Ishikawa (cell line): ENCODE results near the gene EPHB1.

Experiments used
- CEBPB ChIP-seq: IDR thresholded peaks from 2 replicates; pipeline ENCODE4 v1.6.1; 2012
- CREB1 ChIP-seq: IDR thresholded peaks from 2 replicates; pipeline ENCODE4 v1.6.1; 2012; ENCODE audit warnings: low read depth
- EGR1 ChIP-seq: IDR thresholded peaks from 2 replicates; pipeline ENCODE4 v1.6.1; 2012
- EP300 ChIP-seq: IDR thresholded peaks from 2 replicates; pipeline ENCODE4 v1.6.1; 2012; ENCODE audit warnings: borderline replicate concordance
- FOXM1 ChIP-seq: IDR thresholded peaks from 2 replicates; pipeline ENCODE4 v1.6.1; 2012; ENCODE audit warnings: low read depth, borderline replicate concordance
- MAX ChIP-seq: IDR thresholded peaks from 2 replicates; pipeline ENCODE4 v1.6.1; 2012
- NFIC ChIP-seq: IDR thresholded peaks from 2 replicates; pipeline ENCODE4 v1.6.1; 2012
- RAD21 ChIP-seq: IDR thresholded peaks from 2 replicates; pipeline ENCODE4 v1.6.1; 2012; ENCODE audit warnings: low read depth
- REST ChIP-seq: IDR thresholded peaks from 2 replicates; pipeline ENCODE4 v1.6.1; 2012; ENCODE audit warnings: low read depth, mild to moderate bottlenecking
- TAF1 ChIP-seq: IDR thresholded peaks from 2 replicates; pipeline ENCODE4 v1.6.1; 2012; ENCODE audit warnings: low read depth, mild to moderate bottlenecking
- TCF12 ChIP-seq: IDR thresholded peaks from 2 replicates; pipeline ENCODE4 v1.6.1; 2012; ENCODE audit warnings: low read depth
- TEAD4 ChIP-seq: IDR thresholded peaks from 2 replicates; pipeline ENCODE4 v1.6.1; 2012
- USF1 ChIP-seq: IDR thresholded peaks from 2 replicates; pipeline ENCODE4 v1.6.1; 2012
- YY1 ChIP-seq: IDR thresholded peaks from 2 replicates; pipeline ENCODE4 v1.6.1; 2012; ENCODE audit warnings: low read depth
- ZBTB7A ChIP-seq: IDR thresholded peaks from 2 replicates; pipeline ENCODE4 v1.6.1; 2012; ENCODE audit warnings: low read depth

Gene EPHB1

GRCh38 chr3:134850761-134851160 lies 55.7 kb downstream of the EPHB1 start:
- no peak for TF ChIP-seq RAD21
- TF ChIP-seq CREB1, result no peak
- no peak for TF ChIP-seq EGR1
- no peak for TF ChIP-seq TCF12
- no peak for TF ChIP-seq NFIC
- no peak for TF ChIP-seq TEAD4
- TF ChIP-seq CEBPB, result no peak
- no peak for TF ChIP-seq TAF1
- TF ChIP-seq ZBTB7A, result no peak
- no peak for TF ChIP-seq FOXM1
- no peak for TF ChIP-seq REST
- no peak for TF ChIP-seq YY1

- TF ChIP-seq EGR1, result no peak
- TF ChIP-seq CREB1, result no peak
- TF ChIP-seq NFIC, result no peak
These were observed 57.1 kb downstream of the EPHB1 start for GRCh38 chr3:134852132-134852531.

GRCh38 chr3:134852893-134853351 lies 57.9 kb downstream of the EPHB1 start:
- TF ChIP-seq CEBPB (no peak), REST (no peak), USF1 (no peak), FOXM1 (no peak), ZBTB7A (no peak)

- no peak for TF ChIP-seq CEBPB
- TF ChIP-seq CREB1, result no peak
- no peak for TF ChIP-seq USF1
- TF ChIP-seq TCF12, result no peak
- TF ChIP-seq ZBTB7A, result no peak
- no peak for TF ChIP-seq YY1
- TF ChIP-seq FOXM1, result no peak
- TF ChIP-seq RAD21, result no peak
- TF ChIP-seq TAF1, result no peak
- TF ChIP-seq TEAD4, result no peak
- no peak for TF ChIP-seq REST
- TF ChIP-seq MAX, result no peak
- TF ChIP-seq EP300, result no peak
These were observed 59.2 kb downstream of the EPHB1 start for GRCh38 chr3:134854254-134854653.

- no peak for TF ChIP-seq CEBPB
- no peak for TF ChIP-seq NFIC
- TF ChIP-seq CREB1, result no peak
- TF ChIP-seq USF1, result no peak
- no peak for TF ChIP-seq TEAD4
- no peak for TF ChIP-seq REST
- TF ChIP-seq ZBTB7A, result no peak
- no peak for TF ChIP-seq YY1
- TF ChIP-seq FOXM1, result no peak
- no peak for TF ChIP-seq MAX
These were observed 62.3 kb downstream of the EPHB1 start for GRCh38 chr3:134857356-134857755.
